Islet precursor cell (in vitro differentiated cells): ENCODE data around the gene FOXK2.
"Not testable (repeated sequence)": the region's sequence is repeated elsewhere in the genome, so short reads cannot be mapped to it uniquely, and the experiment has no call there.

Experiments
- DNase-seq: peaks from one replicate; pipeline ENCODE4 v3.0.0-alpha.2; 2018

Gene FOXK2

DNA sequence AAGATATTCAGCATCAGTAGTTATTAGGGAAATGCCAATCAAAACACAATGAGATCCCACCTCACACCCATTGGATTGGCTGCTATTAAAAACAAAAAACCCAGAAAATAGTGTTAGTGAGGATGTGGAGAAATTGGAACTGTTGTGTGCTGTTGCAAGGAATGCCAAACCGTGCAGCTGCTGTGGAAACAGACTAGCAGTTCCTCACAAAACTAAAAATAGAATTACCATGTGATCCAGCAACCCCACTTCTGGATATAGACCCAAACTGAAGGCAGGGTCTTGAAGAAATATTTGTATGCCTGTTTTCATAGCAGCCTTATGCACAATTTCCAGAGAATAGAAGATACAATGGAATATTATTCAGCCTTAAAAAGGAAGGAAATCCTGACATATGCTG, 46.0 kb downstream of the FOXK2 start:
- DNase-seq: no peak

DNA sequence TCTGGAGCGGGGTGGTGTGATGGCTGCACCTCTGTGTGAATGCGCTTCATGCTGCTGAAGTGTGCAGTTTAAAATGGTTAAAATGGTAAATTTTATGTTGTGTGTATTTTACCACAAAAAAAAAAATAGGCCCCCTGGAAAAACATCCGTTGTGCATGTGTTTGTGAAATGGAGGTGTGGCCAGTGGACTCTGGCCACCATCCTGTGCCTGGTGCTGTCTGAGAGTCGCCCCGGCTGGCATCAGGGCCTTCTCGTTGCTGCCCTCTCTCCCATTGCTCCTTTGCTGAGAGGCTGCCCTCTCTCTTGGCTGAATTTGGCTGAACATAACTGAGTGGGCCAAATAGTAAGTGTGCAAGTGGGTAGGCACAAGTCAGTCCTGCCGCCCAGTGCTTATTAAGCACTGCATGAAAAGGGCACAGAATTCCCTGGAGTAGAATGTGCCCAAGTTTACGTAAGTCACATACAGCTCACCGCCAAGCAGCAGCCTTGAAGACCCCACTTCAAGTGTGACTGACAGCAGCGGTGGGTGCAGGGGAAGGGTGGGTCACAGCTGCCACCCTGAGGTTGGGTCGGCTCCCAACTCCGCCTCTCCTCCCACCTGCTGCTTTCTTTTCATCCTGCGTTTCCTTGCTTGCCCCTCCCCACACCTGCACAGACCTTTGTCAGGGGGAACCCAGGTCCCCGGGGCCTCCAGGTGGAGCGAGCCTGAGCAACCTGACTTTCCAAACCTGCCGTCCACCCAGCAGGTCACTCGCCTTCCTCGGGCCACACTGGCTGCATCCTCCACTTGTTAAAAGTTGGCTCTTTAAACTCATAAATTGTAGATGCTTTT, 46.8 kb downstream of the FOXK2 start:
- DNase-seq: no peak

- DNase-seq: no peak
These were observed 47.8 kb downstream of the FOXK2 start for GRCh38 chr17:82567286-82567685.

- DNase-seq: no peak
These were observed 49.5 kb downstream of the FOXK2 start for GRCh38 chr17:82568997-82569393.

GRCh38 chr17:82569621-82570020, 50.1 kb downstream of the FOXK2 start:
- DNase-seq: no peak

DNA sequence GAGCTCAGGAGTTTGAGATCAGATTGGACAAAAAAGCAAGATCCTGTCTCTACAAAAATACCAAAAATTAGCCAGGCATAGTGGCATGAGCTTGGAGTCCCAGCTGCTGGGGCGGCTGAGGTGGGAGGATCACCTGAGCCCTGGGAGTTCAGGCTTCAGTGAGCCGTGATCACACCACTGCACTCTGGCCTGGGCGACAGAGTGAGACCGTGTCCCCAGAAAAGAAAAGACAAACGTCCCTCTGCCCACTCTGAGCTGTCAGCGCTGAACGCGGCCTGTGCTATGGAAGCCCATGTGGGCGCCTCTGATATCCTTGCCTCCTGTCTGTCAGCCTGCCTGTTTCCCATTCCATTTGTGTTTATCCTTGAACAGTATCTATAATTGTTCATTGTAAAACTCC, 50.7 kb downstream of the FOXK2 start:
- DNase-seq: no peak

DNA sequence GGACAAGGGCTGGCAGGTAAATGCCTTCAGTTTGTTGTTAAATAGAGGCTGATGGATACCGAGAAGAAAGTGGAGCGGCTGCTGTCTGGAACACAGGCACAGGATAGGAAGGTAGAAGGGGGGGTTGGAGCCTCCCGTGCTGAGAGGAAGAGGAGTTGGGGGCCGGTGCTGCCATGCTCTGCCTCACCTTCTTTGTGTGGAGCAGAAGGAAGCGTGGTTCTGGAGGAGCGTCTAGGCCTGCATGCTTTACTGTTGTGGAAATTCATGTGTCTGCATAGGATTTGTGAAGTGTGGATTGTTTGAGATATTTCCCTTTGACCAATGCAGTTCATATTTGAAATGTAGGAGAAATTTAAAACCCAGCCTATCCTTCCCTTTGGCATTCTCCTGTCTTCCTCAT, 52.3 kb downstream of the FOXK2 start:
- DNase-seq: no peak

DNA sequence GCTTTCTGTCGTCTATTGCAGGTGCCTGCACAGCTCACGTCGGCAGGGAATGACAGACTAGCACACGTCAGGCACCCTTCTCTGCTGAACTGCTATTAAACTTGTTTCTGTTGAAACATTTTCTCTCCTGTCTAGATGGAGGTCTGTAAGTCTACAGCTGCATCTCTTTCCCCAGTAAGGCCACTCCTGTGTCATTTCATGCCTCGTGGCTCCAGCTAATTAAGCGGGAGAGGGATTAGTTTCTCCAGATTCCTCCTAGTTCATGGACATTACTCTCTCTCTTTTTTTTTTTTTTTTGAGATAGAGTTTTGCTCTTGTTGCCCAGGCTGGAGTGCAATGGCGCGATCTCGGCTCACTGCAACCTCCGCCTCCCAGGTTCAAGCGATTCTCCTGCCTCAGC, 54.5 kb downstream of the FOXK2 start:
- DNase-seq: no peak

GRCh38 chr17:82575581-82576221, 56.2 kb downstream of the FOXK2 start:
- not testable (repeated sequence) for DNase-seq

- DNase-seq: no peak
These were observed 57.8 kb downstream of the FOXK2 start for GRCh38 chr17:82577300-82577699.

DNA sequence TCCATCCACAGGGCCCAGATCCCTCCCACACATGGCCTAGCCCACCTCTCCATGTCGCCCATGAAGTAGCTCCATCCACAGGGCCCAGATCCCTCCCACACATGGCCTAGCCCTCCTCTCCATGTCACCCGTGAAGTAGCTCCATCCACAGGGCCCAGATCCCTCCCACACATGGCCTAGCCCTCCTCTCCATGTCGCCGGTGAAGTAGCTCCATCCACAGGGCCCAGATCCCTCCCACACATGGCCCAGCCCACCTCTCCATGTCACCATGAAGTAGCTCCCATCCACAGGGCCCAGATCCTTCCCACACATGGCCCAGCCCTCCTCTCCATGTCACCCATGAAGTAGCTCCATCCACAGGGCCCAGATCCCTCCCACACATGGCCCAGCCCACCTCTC, 60.4 kb downstream of the FOXK2 start:
- not testable (repeated sequence) for DNase-seq

- DNase-seq: no peak
These were observed 62.7 kb downstream of the FOXK2 start for GRCh38 chr17:82582213-82582612.

DNA sequence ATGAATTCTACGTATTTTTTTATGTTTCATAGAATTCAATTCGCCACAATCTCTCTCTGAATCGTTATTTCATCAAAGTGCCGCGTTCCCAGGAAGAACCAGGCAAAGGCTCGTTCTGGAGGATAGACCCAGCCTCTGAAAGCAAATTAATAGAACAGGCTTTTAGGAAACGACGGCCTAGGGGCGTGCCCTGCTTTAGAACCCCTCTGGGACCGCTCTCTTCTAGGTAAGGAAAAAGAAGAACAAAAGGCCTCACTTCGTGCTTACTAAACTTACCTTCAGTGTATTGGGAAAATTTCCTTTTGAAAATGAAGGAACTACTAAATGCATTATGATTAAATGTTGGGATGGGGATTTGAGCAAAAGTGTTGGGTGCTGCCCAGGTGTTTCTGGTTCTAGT, 63.2 kb downstream of the FOXK2 start:
- DNase-seq: no peak

- DNase-seq: no peak
These were observed 64.2 kb downstream of the FOXK2 start for GRCh38 chr17:82583720-82584234.

DNA sequence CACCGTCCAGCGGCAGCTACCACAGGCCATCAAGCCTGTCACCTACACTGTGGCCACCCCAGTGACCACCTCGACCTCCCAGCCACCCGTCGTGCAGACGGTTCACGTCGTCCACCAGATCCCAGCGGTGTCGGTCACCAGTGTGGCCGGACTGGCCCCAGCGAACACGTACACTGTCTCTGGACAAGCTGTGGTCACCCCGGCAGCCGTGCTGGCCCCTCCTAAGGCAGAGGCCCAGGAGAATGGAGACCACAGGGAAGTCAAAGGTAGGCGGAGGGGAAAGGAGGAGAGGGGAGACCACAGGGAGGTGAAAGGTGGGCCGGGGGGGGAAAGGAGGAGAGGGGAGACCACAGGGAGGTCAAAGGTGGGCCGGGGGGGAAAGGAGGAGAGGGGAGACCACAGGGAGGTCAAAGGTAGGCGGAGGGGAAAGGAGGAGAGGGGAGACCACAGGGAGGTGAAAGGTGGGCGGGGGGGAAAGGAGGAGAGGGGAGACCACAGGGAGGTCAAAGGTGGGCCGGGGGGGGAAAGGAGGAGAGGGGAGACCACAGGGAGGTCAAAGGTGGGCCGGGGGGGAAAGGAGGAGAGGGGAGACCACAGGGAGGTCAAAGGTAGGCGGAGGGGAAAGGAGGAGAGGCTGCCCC, 66.5 kb downstream of the FOXK2 start:
- not testable (repeated sequence) for DNase-seq

DNA sequence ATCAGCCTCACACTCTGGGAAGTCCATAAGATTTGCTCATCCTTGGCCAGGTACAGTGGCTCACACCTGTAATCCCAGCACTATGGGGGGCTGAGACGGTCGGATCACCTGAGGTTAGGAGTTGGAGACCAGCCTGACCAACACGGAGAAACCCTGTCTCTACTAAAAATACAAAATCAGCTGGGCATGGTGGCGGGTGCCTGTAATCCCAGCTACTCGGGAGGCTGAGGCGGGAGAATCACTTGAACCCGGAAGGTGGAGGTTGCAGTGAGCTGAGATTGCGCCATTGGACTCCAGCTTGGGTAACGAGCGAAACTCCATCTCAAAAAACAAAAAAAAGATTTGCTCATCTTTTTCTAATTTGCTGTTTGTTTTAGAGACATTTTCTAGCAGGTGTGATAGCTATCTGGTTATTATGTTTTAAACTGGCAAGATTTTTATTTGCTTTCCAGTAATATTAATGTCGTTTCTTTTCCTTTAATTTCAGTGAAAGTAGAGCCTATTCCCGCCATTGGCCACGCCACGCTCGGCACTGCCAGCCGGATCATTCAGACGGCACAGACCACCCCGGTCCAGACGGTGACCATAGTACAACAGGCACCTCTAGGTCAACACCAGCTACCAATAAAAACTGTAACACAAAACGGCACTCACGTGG, 67.2 kb downstream of the FOXK2 start:
- DNase-seq: no peak

- no peak for DNase-seq
These were observed 67.9 kb downstream of the FOXK2 start for GRCh38 chr17:82587234-82588086.

DNA sequence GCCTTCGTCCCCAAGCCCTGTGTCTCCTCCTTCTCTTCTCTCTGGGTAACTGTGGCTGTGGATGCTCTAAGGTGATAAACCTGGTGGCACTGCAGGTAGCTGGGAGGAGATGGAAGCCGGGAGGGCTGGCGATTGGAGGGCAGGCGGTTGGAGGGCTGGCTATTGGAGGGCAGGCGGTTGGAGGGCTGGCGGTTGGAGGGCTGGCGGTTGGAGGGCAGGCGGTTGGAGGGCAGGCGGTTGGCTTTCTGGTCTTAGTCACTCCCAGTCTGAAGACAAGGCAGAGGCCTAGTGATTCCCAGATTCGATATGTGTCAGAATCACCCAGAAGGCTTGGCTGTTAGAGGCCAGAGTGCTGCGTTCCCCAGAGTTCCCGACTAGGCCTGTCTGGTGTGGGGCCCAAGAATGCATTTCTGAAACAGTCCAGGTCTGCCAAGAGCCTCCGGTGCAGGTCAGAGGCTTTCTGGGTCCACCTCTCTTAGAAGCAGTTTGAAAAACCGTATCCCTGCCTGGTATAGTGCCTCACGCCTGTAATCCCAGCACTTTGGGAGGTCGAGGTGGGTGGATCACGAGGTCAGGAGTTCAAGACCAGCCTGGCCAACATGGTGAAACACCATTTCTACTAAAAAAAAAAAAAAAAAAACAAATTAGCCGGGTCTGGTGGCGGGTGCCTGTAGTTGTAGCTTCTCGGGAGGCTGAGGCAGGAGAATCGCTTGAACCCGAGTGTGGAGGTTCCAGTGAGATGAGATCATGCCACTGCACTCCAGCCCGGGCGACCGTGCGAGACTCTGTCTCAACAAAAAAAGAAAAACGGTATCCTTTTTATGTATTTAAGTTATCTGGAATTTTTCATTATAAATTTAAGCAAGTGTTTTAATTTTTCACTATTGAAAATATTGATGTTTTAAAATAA, 69.0 kb downstream of the FOXK2 start:
- no peak for DNase-seq

GRCh38 chr17:82589851-82590180, 70.3 kb downstream of the FOXK2 start:
- DNase-seq: no peak

- DNase-seq: no peak
These were observed 70.7 kb downstream of the FOXK2 start for GRCh38 chr17:82590216-82590615.

DNA sequence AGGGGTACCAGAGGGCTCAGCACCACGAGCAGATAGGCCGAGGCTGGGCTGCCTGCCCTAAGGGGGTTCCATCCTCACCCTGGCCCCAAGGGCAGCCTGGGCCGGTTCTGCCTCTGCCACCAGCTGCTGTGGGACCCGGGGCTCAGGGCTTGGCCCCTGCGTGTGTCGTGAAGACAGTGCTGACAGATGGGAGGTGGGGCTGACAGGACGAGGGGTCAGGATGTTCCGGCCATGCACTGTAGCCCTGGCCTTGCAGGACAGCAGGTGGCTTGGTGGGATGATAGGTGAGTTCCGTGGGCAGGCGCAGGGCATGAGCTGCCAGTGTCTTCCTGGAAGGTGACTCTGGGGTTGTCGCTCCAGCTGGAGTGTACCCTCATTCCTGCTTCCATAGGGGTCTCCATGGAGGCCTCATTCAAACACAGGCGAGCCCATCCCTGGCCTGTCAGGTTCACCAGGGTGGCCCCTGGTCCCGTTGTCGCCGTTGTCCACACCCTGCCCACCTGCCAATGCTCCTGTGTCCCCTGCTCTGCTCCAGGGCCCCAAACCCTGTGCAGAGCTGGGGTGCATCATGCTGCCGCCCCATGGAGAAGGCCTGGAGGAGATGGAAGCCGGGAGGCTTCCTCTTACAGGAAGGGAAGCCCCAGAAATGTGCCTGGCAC, 71.5 kb downstream of the FOXK2 start:
- DNase-seq: no peak
